Panc1 (cell line): ENCODE results near the gene LSS. TPM values are rescaled to one million over a fixed set of nuclear protein-coding genes. Genes with fewer than 3 reads are reported as not detected.

Experiments used
- ATAC-seq: fragments of 200-7000 bp; cut with Tn5 transposase; 2 replicates; pipeline ENCODE4 v1.9.1; 2020; ENCODE audit warnings: mild to moderate bottlenecking, moderate library complexity
- BruUV-seq: library from RNA; stranded (reverse); fragments of 400-500 nt; replicated peaks from 2 replicates; lab custom pipeline; 2021; lab: Mats Ljungman, UMichigan
- CTCF ChIA-PET: fragments of 300-600 bp; sonication (Branson Sonifier 250); formaldehyde crosslinking; loops from one replicate; lab custom pipeline; 2022; ENCODE audit warnings: antibody characterized with exemption; lab: Charles Lee
- POLR2A ChIA-PET: fragments of 300-600 bp; sonication (Branson Sonifier 250); formaldehyde crosslinking; loops from one replicate; lab custom pipeline; 2022; ENCODE audit warnings: antibody characterized with exemption; lab: Charles Lee
- DNase-seq: peaks from one replicate; pipeline ENCODE4 v3.0.0-alpha.2; 2010; ENCODE audit warnings: low read depth, low spot score
- H3K27ac ChIP-seq: 2 replicates; pipeline ENCODE4 v1.5.1; 2011; ENCODE audit warnings: mild to moderate bottlenecking, low read length, inconsistent platforms
- H3K27me3 ChIP-seq: fragments of 200-500 bp; sonication (Bioruptor generic); 2 replicates; pipeline ENCODE4 v1.6.0; 2014; ENCODE audit warnings: low read length, inconsistent platforms; ENCODE audit not compliant: control insufficient read depth, insufficient read depth
- H3K36me3 ChIP-seq: fragments of 200-500 bp; sonication (Bioruptor generic); 2 replicates; pipeline ENCODE4 v1.5.1; 2014; ENCODE audit warnings: inconsistent platforms, mild to moderate bottlenecking, low read length, moderate library complexity; ENCODE audit not compliant: control insufficient read depth, insufficient read depth
- H3K4me1 ChIP-seq: 2 replicates; pipeline ENCODE4 v1.5.1; 2011; ENCODE audit warnings: inconsistent platforms, mild to moderate bottlenecking, low read length, moderate library complexity; ENCODE audit not compliant: control insufficient read depth, insufficient read depth
- H3K4me3 ChIP-seq, 2 experiments: 2 replicates each; pipeline ENCODE4 v1.5.1; 2011 to 2012; ENCODE audit warnings: low read depth in 2 of 2, low read length in 2 of 2, mild to moderate bottlenecking in 2 of 2, inconsistent platforms in 1 of 2, moderate library complexity in 1 of 2
- H3K9me3 ChIP-seq: fragments of 200-500 bp; sonication (Bioruptor generic); 2 replicates; pipeline ENCODE4 v1.5.1; 2014; ENCODE audit warnings: low read depth, mild to moderate bottlenecking, inconsistent platforms, low read length, moderate library complexity; ENCODE audit not compliant: control insufficient read depth, insufficient read depth
- CTCF ChIP-seq: fragments of 450-650 bp; IDR thresholded peaks from 2 replicates; pipeline ENCODE4 v1.5.1; 2017; ENCODE audit warnings: mild to moderate bottlenecking
- POLR2AphosphoS5 ChIP-seq: IDR thresholded peaks from 2 replicates; pipeline ENCODE4 v1.6.1; 2012; ENCODE audit warnings: mild to moderate bottlenecking, low read depth, low read length, moderate library complexity
- SIN3A ChIP-seq: IDR thresholded peaks from 2 replicates; pipeline ENCODE4 v1.6.1; 2012; ENCODE audit warnings: low read depth, mild to moderate bottlenecking, low read length, moderate library complexity, borderline replicate concordance; ENCODE audit not compliant: insufficient read depth
- TCF7L2 ChIP-seq: IDR thresholded peaks from 2 replicates; pipeline ENCODE4 v1.6.1; 2011; ENCODE audit warnings: mild to moderate bottlenecking, low read depth, low read length, inconsistent platforms
- in situ Hi-C: cut with HindIII; loops from 2 replicates; pipeline ENCODE4 v1.10.0; 2016; ENCODE audit warnings: low sequenced_read_pairs, low pct_unique_long_range_greater_than_20kb
- intact Hi-C: fragments of 100-400 bp; cut with micrococcal nuclease; formaldehyde crosslinking; loops from one replicate; pipeline ENCODE4 v1.10.0; 2022; ENCODE audit not compliant: unreplicated experiment
- total RNA-seq: library from RNA; stranded (reverse); gene quantifications from one replicate; pipeline ENCODE4 v1.2.1, GENCODE V29; 2021; ENCODE audit not compliant: unreplicated experiment
- TF ChIP-seq, protein P1 (sequence below), 2 experiments: IDR thresholded peaks; 2 replicates each; pipeline ENCODE4 v1.6.1; 2011 to 2012; ENCODE audit warnings: low read depth in 2 of 2, control low read depth in 1 of 2, low read length in 1 of 2, mild to moderate bottlenecking in 1 of 2, moderate library complexity in 1 of 2; ENCODE audit not compliant: insufficient read depth in 1 of 2

LSS gene
- total RNA-seq, 1 experiment from 2014 or later: 111 TPM

DNA sequence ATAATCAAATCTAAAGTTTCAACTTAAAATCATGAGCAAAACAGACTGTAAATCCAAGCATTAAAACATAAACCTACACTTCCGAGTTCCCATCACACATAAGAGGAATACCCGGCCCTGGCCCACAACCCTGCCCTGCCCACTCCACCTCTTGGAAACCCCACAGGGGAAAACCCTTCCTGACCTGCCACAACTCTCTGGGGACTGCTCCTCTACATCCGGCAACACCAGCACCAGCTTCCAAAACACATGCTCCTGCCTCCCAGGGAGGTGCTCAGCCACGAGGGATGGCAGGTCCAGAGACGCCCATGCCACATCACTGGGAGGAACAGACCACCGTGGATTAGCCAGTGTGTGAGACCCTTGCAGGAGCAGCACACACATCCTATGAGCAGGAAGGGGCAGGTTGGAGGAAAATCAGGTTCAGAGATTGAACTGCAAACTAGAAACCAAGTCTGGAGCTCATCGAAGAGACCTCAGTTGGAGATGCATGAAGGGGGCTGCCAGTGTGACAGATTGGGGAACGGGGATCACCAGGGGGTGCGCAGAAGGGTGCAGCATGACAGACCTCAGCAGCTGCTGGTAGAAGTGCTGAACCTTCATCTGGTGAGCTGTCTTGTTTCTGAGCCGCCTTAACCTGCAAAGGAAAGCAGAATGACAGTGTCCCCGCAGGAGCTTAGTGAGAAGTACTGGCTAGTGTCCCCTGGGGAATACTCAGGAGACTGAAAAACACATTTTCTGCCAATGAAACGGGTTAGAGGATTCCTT, 25.8 kb upstream of the LSS start:
- ChIA-PET POLR2A (no interaction called here), CTCF (no interaction called here)
- no TSS peak for BruUV-seq
- TF ChIP-seq, protein P1, sequence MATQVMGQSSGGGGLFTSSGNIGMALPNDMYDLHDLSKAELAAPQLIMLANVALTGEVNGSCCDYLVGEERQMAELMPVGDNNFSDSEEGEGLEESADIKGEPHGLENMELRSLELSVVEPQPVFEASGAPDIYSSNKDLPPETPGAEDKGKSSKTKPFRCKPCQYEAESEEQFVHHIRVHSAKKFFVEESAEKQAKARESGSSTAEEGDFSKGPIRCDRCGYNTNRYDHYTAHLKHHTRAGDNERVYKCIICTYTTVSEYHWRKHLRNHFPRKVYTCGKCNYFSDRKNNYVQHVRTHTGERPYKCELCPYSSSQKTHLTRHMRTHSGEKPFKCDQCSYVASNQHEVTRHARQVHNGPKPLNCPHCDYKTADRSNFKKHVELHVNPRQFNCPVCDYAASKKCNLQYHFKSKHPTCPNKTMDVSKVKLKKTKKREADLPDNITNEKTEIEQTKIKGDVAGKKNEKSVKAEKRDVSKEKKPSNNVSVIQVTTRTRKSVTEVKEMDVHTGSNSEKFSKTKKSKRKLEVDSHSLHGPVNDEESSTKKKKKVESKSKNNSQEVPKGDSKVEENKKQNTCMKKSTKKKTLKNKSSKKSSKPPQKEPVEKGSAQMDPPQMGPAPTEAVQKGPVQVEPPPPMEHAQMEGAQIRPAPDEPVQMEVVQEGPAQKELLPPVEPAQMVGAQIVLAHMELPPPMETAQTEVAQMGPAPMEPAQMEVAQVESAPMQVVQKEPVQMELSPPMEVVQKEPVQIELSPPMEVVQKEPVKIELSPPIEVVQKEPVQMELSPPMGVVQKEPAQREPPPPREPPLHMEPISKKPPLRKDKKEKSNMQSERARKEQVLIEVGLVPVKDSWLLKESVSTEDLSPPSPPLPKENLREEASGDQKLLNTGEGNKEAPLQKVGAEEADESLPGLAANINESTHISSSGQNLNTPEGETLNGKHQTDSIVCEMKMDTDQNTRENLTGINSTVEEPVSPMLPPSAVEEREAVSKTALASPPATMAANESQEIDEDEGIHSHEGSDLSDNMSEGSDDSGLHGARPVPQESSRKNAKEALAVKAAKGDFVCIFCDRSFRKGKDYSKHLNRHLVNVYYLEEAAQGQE (IDR thresholded peaks at IDR 0.05; ENCODE audit: insufficient read depth in 1 of 2, low read depth in 2 of 2, low read length in 1 of 2): no peak
- TF ChIP-seq CTCF: no peak
- TF ChIP-seq TCF7L2: no peak
- no peak for TF ChIP-seq POLR2AphosphoS5
- TF ChIP-seq SIN3A: no peak
- no peak overlapping the region for H3K4me3 ChIP-seq
- no peak for DNase-seq
- peak; percentile 45; the same call in 1 of the 2 replicates for ATAC-seq
- intact Hi-C loops: no loop called here
- no peaks in the 10 kb centered on the region for H3K27me3 ChIP-seq
- peaks cover 12% of the 10 kb centered on the region for H3K36me3 ChIP-seq
- no peaks in the 10 kb centered on the region for H3K9me3 ChIP-seq
- no peak overlapping the region for H3K27ac ChIP-seq
- in situ Hi-C loops: no loop called here
- H3K4me1 ChIP-seq: no peaks in the 10 kb centered on the region

DNA sequence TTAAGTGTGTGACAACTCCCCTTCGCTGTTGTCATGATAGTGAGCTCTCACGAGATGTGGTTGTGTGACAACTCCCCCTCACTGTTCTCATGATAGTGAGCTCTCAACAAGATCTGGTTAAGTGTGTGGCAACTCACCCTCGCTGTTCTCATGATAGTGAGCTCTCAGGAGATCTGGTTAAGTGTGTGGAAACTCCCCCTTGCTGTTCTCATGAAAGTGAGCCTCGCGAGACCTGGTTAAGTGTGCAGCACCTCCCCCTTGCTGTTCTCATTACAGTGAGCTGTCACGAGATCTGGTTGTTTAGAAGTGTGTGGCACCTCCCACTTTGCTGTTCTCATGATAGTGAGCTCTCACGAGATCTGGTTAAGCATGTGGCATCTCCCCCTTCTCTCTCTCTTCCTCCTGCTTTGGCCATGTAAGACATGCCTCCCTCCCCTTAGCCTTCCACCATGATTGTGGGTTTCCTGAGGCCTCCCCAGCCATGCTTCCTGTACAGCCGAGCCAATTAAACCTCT, 25.1 kb upstream of the LSS start:
- H3K27me3 ChIP-seq: no peaks in the 10 kb centered on the region
- ChIA-PET POLR2A (no interaction called here), CTCF (interaction anchor here (1.2 kb wide), 1 partner anchor 100 kb away, joined by 3 read pairs; no protein-coding TSS in a partner anchor)
- no TSS peak for BruUV-seq
- DNase-seq: no peak
- TF ChIP-seq CTCF (no peak), TCF7L2 (no peak), SIN3A (no peak), POLR2AphosphoS5 (no peak)
- TF ChIP-seq, protein P1 (IDR thresholded peaks at IDR 0.05; ENCODE audit: insufficient read depth in 1 of 2, low read depth in 2 of 2, low read length in 1 of 2): no peak
- no peak for ATAC-seq
- H3K9me3 ChIP-seq: no peaks in the 10 kb centered on the region
- H3K4me3 ChIP-seq: no peak overlapping the region
- intact Hi-C loops: no loop called here
- H3K4me1 ChIP-seq: no peaks in the 10 kb centered on the region
- in situ Hi-C loops: no loop called here
- H3K27ac ChIP-seq: no peak overlapping the region
- H3K36me3 ChIP-seq: peaks cover 12% of the 10 kb centered on the region
